Colonic mucosa (tissue), 4 donors: ENCODE measurements around the gene GNAO1. TPM values are rescaled to one million over a fixed set of nuclear protein-coding genes. Genes with fewer than 3 reads are reported as not detected.

Source experiments
- DNase-seq: peaks from one replicate; pipeline ENCODE4 v3.0.0-alpha.2; 2020
- H3K27ac ChIP-seq: fragments of 200-600 bp; one replicate; pipeline ENCODE4 v1.8.0; 2021
- H3K27me3 ChIP-seq: fragments of 200-600 bp; one replicate; pipeline ENCODE4 v1.8.0; 2021
- H3K36me3 ChIP-seq: fragments of 200-600 bp; one replicate; pipeline ENCODE4 v1.8.0; 2021
- H3K4me1 ChIP-seq: fragments of 200-600 bp; one replicate; pipeline ENCODE4 v1.8.0; 2021; ENCODE audit warnings: mild to moderate bottlenecking
- H3K4me3 ChIP-seq: fragments of 200-600 bp; one replicate; pipeline ENCODE4 v1.8.0; 2021
- H3K9ac ChIP-seq, 2 donors: one replicate each; pipeline ENCODE4 v1.7.0; 2013; ENCODE audit warnings: control low read depth in 2 of 2, low read depth in 2 of 2, low read length in 2 of 2
- H3K9me3 ChIP-seq: fragments of 200-600 bp; one replicate; pipeline ENCODE4 v1.8.0; 2021
- CTCF ChIP-seq: fragments of 200-600 bp; IDR thresholded peaks from one replicate; pipeline ENCODE4 v1.8.0; 2022; ENCODE audit warnings: antibody characterized with exemption, mild to moderate bottlenecking
- intact Hi-C: fragments of 100-400 bp; cut with DNase I; formaldehyde crosslinking; loops from one replicate; pipeline ENCODE4 v1.14.1; 2022
- total RNA-seq, 2 donors: library from RNA; stranded (reverse); fragmentation: NEBNext Ultra II Directional in 1 of 2; extraction: Animal tissue kit (Norgen Biotek cat#: 25700) in 1 of 2; gene quantifications; one replicate each; pipeline ENCODE4 v1.2.1, GENCODE V29; 2021
- donor health status: healthy.
- donor health status: DM: no; HTN: no; CAD: no.
- donor health status: DM: no; HTN: no; CAD: no.

GNAO1 gene
- total RNA-seq, 2 donors from 2014 or later: 1.7 to 10.8 TPM

GRCh38 chr16:56190048-56190676, 1.1 kb upstream of the GNAO1 start:
- Histone ChIP-seq H3K27me3 (peaks cover 39% of the 10 kb centered on the region), H3K9me3 (no peaks in the 10 kb centered on the region), H3K27ac (peak overlapping the region; percentile 67), H3K4me1 (peaks cover 5% of the 10 kb centered on the region), H3K36me3 (no peaks in the 10 kb centered on the region), H3K4me3 (peak overlapping the region; percentile 30), H3K9ac (peak overlapping the region; percentile 51 to 77)
- no peak for TF ChIP-seq CTCF
- DNase-seq: no peak
- intact Hi-C loops: no loop called here

GRCh38 chr16:56190677-56191155, 573 bp upstream of the GNAO1 start:
- Histone ChIP-seq H3K4me3 (peak overlapping the region; percentile 30), H3K9me3 (no peaks in the 10 kb centered on the region), H3K9ac (peak overlapping the region; percentile 51 to 77), H3K27ac (peak overlapping the region; percentile 67), H3K4me1 (peaks cover 5% of the 10 kb centered on the region), H3K36me3 (no peaks in the 10 kb centered on the region), H3K27me3 (peaks cover 39% of the 10 kb centered on the region)
- intact Hi-C loops: no loop called here
- DNase-seq: no peak
- TF ChIP-seq CTCF: no peak

- Histone ChIP-seq H3K9ac (no peak overlapping the region), H3K9me3 (no peaks in the 10 kb centered on the region), H3K4me1 (peaks cover 5% of the 10 kb centered on the region), H3K27me3 (peaks cover 39% of the 10 kb centered on the region), H3K27ac (peak overlapping the region; percentile 55), H3K36me3 (no peaks in the 10 kb centered on the region), H3K4me3 (peak overlapping the region; percentile 45)
- no peak for DNase-seq
- TF ChIP-seq CTCF: no peak
- intact Hi-C loops: no loop called here
These were observed 746 bp downstream of the GNAO1 start for GRCh38 chr16:56191835-56192634.

- H3K27me3 ChIP-seq: peaks cover 39% of the 10 kb centered on the region
- H3K27ac ChIP-seq: no peak overlapping the region
- intact Hi-C loops: no loop called here
- H3K4me1 ChIP-seq: peaks cover 5% of the 10 kb centered on the region
- H3K36me3 ChIP-seq: no peaks in the 10 kb centered on the region
- H3K4me3 ChIP-seq: peak overlapping the region; percentile 45
- no peak for TF ChIP-seq CTCF
- H3K9ac ChIP-seq: no peak overlapping the region
- no peaks in the 10 kb centered on the region for H3K9me3 ChIP-seq
- no peak for DNase-seq
These were observed 1.3 kb downstream of the GNAO1 start for GRCh38 chr16:56192635-56192945.

- peaks cover 5% of the 10 kb centered on the region for H3K4me1 ChIP-seq
- DNase-seq: no peak
- H3K27ac ChIP-seq: no peak overlapping the region
- H3K36me3 ChIP-seq: no peaks in the 10 kb centered on the region
- H3K9me3 ChIP-seq: no peaks in the 10 kb centered on the region
- H3K27me3 ChIP-seq: peaks cover 39% of the 10 kb centered on the region
- H3K4me3 ChIP-seq: peak overlapping the region; percentile 8
- no peak for TF ChIP-seq CTCF
- no peak overlapping the region for H3K9ac ChIP-seq
- intact Hi-C loops: no loop called here
These were observed 2.0 kb downstream of the GNAO1 start for GRCh38 chr16:56192986-56193945.
